Measurements from ENCODE around the gene C11orf68.
A peak's percentile ranks its signal among the peaks of the same experiment; 100 is the strongest.
"Not testable (repeated sequence)": the region's sequence is repeated elsewhere in the genome, so short reads cannot be mapped to it uniquely, and the experiment has no call there.

C11orf68 gene

GRCh38 chr11:65915101-65915820 is 3.6 kb downstream of the C11orf68 start:
- DNase-seq (ENCODE audit: low read depth in 2 of 2), result no peak

GRCh38 chr11:65912845-65913244 is 6.0 kb downstream of the C11orf68 start:
- no peak for DNase-seq (ENCODE audit: low read depth in 2 of 2)

GRCh38 chr11:65911682-65912568 is 6.9 kb downstream of the C11orf68 start:
- no peak for DNase-seq (ENCODE audit: low read depth in 2 of 2)

- no peak for DNase-seq (ENCODE audit: low read depth in 2 of 2)
Measured at GRCh38 chr11:65907878-65908277, 11.0 kb downstream of the C11orf68 start.

GRCh38 chr11:65906602-65907001 is 12.3 kb downstream of the C11orf68 start:
- DNase-seq (ENCODE audit: low read depth in 2 of 2), result no peak

- DNase-seq (ENCODE audit: low read depth in 2 of 2), result no peak
Measured at GRCh38 chr11:65903715-65904114, 15.1 kb downstream of the C11orf68 start.

GRCh38 chr11:65903068-65903481 is 15.8 kb downstream of the C11orf68 start:
- DNase-seq (ENCODE audit: low read depth in 2 of 2), result no peak

- no peak for DNase-seq (ENCODE audit: low read depth in 2 of 2)
Measured at GRCh38 chr11:65900899-65901180, 18.0 kb downstream of the C11orf68 start.

GRCh38 chr11:65900125-65900898 is 18.6 kb downstream of the C11orf68 start, which contains the start of gene FOSL1:
Gene FOSL1 (minus strand): TSS chr11:65900388. CDS start chr11:65900339, 49 bp downstream.
- DNase-seq (ENCODE audit: low read depth in 2 of 2), result peak; percentile 90 to 94

GRCh38 chr11:65899356-65900124 is 19.3 kb downstream of the C11orf68 start:
- DNase-seq (ENCODE audit: low read depth in 2 of 2), result peak; percentile 68 to 79

GRCh38 chr11:65898656-65899355 is 20.1 kb downstream of the C11orf68 start:
- no peak for DNase-seq (ENCODE audit: low read depth in 2 of 2)

GRCh38 chr11:65897020-65897471 is 21.8 kb downstream of the C11orf68 start:
- no peak for DNase-seq (ENCODE audit: low read depth in 2 of 2)

GRCh38 chr11:65896034-65896999 is 22.5 kb downstream of the C11orf68 start:
- DNase-seq (ENCODE audit: low read depth in 2 of 2), result no peak

GRCh38 chr11:65895482-65895981 is 23.3 kb downstream of the C11orf68 start:
- no peak for DNase-seq (ENCODE audit: low read depth in 2 of 2)

GRCh38 chr11:65894034-65894591 is 24.7 kb downstream of the C11orf68 start:
- no peak for DNase-seq (ENCODE audit: low read depth in 2 of 2)

GRCh38 chr11:65892661-65893317 is 26.1 kb downstream of the C11orf68 start:
- no peak for DNase-seq (ENCODE audit: low read depth in 2 of 2)

GRCh38 chr11:65892137-65892540 is 26.7 kb downstream of the C11orf68 start:
- DNase-seq (ENCODE audit: low read depth in 2 of 2), result not testable (repeated sequence)

Data from stimulated activated CD8-positive, alpha-beta memory T cell treated with anti-CD3 and anti-CD28 coated beads, Interleukin-7, amount 100 ng/mL, for 4 hours (primary cell).